Measurements from ENCODE around the gene RASA2. TPM values are rescaled to one million over a fixed set of nuclear protein-coding genes. Genes with fewer than 3 reads are reported as not detected.

Gene RASA2
- total RNA-seq, 4 donors from 2014 or later: 9.1 to 12.8 (median 10.6) TPM

GRCh38 chr3:141578202-141578973 is 91.6 kb downstream of the RASA2 start:
- 93% methylated on average over 4 of the region's 4 CpGs for WGBS
- intact Hi-C loops (cut with DNase I): loop anchor here (5.0 to 10.0 kb wide), 2 partner anchors 159 to 336 kb away; partner anchors contain the start of gene RNF7
- Histone ChIP-seq H3K27me3 (no peaks in the 10 kb centered on the region), H3K9me3 (no peaks in the 10 kb centered on the region), H3K27ac (replicated peaks in 1 of 4) (no peak overlapping the region), H3K36me3 (peaks cover 15 to 63% (median 40%) of the 10 kb centered on the region in 4 donors), H3K4me1 (no peaks in the 10 kb centered on the region), H3K4me3 (no peak overlapping the region)
- no peak for DNase-seq (ENCODE audit: extremely low spot score)
- TF ChIP-seq, protein P1, sequence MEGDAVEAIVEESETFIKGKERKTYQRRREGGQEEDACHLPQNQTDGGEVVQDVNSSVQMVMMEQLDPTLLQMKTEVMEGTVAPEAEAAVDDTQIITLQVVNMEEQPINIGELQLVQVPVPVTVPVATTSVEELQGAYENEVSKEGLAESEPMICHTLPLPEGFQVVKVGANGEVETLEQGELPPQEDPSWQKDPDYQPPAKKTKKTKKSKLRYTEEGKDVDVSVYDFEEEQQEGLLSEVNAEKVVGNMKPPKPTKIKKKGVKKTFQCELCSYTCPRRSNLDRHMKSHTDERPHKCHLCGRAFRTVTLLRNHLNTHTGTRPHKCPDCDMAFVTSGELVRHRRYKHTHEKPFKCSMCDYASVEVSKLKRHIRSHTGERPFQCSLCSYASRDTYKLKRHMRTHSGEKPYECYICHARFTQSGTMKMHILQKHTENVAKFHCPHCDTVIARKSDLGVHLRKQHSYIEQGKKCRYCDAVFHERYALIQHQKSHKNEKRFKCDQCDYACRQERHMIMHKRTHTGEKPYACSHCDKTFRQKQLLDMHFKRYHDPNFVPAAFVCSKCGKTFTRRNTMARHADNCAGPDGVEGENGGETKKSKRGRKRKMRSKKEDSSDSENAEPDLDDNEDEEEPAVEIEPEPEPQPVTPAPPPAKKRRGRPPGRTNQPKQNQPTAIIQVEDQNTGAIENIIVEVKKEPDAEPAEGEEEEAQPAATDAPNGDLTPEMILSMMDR (IDR thresholded peaks at IDR 0.05): no peak
- TF ChIP-seq POLR2A (IDR thresholded peaks at IDR 0.05; ENCODE audit: low read depth) (no peak), POLR2AphosphoS5 (IDR thresholded peaks at IDR 0.05) (no peak), EP300 (IDR thresholded peaks at IDR 0.05) (no peak)

DNA sequence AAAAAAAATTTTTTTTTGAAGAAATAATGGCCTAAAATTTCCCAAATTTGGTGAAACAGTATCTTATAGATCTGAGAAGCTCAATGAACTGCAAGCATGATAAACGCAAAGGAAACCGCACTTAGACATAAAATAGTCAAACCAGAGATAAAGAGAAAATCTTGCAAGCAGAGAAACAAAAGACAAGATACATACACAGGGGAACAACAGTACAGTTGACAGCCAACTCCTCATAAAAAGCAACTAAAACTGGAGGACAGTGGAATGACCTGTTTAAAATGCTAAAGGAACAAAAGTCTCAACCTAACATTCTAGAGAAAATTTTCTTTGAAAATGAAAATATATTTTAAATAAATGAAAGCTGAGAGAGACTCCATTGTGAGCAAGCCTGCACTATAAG is 107.5 kb downstream of the RASA2 start:
- H3K4me3 ChIP-seq: no peak overlapping the region
- H3K27me3 ChIP-seq: no peaks in the 10 kb centered on the region
- H3K36me3 ChIP-seq: peaks cover 9 to 67% (median 40%) of the 10 kb centered on the region in 4 donors
- WGBS: 100% methylated on average over 2 of the region's 2 CpGs
- no peak for DNase-seq (ENCODE audit: extremely low spot score)
- no peak overlapping the region for H3K27ac ChIP-seq (replicated peaks in 1 of 4)
- no peaks in the 10 kb centered on the region for H3K4me1 ChIP-seq
- TF ChIP-seq POLR2AphosphoS5 (IDR thresholded peaks at IDR 0.05): no peak
- TF ChIP-seq, protein P1 (IDR thresholded peaks at IDR 0.05): no peak
- no peak for TF ChIP-seq EP300 (IDR thresholded peaks at IDR 0.05)
- TF ChIP-seq POLR2A (IDR thresholded peaks at IDR 0.05; ENCODE audit: low read depth): no peak
- H3K9me3 ChIP-seq: no peaks in the 10 kb centered on the region
- intact Hi-C loops (cut with DNase I): no loop called here

GRCh38 chr3:141597931-141598330 is 111.1 kb downstream of the RASA2 start:
- H3K36me3 ChIP-seq: peaks cover 9 to 51% (median 30%) of the 10 kb centered on the region in 4 donors
- intact Hi-C loops (cut with DNase I): no loop called here

GRCh38 chr3:141600331-141600730 is 113.5 kb downstream of the RASA2 start:
- H3K27me3 ChIP-seq: no peaks in the 10 kb centered on the region
- H3K9me3 ChIP-seq: peaks cover 0 to 8% (median 0%) of the 10 kb centered on the region in 4 donors
- TF ChIP-seq, protein P1 (IDR thresholded peaks at IDR 0.05): no peak
- TF ChIP-seq POLR2A (IDR thresholded peaks at IDR 0.05; ENCODE audit: low read depth): no peak
- no peak for TF ChIP-seq POLR2AphosphoS5 (IDR thresholded peaks at IDR 0.05)
- TF ChIP-seq EP300 (IDR thresholded peaks at IDR 0.05): no peak
- intact Hi-C loops (cut with DNase I): no loop called here
- peaks cover 0 to 7% (median 0%) of the 10 kb centered on the region in 4 donors for H3K4me1 ChIP-seq
- DNase-seq (ENCODE audit: extremely low spot score): no peak
- WGBS: 94% methylated on average over 12 of the region's 12 CpGs
- peaks cover 9 to 39% (median 24%) of the 10 kb centered on the region in 4 donors for H3K36me3 ChIP-seq
- H3K27ac ChIP-seq (replicated peaks in 1 of 4): no peak overlapping the region
- H3K4me3 ChIP-seq: no peak overlapping the region

More at GRCh38 chr3:141597931-141598330, 111.1 kb downstream of the RASA2 start:
- 85% methylated on average over 2 of the region's 2 CpGs for WGBS
- no peak for DNase-seq (ENCODE audit: extremely low spot score)
- peaks cover 0 to 6% (median 0%) of the 10 kb centered on the region in 4 donors for H3K4me1 ChIP-seq
- no peak overlapping the region for H3K4me3 ChIP-seq
- H3K9me3 ChIP-seq: peaks cover 0 to 8% (median 0%) of the 10 kb centered on the region in 4 donors
- no peak overlapping the region for H3K27ac ChIP-seq (replicated peaks in 1 of 4)
- H3K27me3 ChIP-seq: no peaks in the 10 kb centered on the region
- TF ChIP-seq EP300 (IDR thresholded peaks at IDR 0.05) (no peak), POLR2AphosphoS5 (IDR thresholded peaks at IDR 0.05) (no peak), POLR2A (IDR thresholded peaks at IDR 0.05; ENCODE audit: low read depth) (no peak)
- TF ChIP-seq, protein P1 (IDR thresholded peaks at IDR 0.05): no peak
